ENCODE measurements around the gene NBEAL1. TPM values are rescaled to one million over a fixed set of nuclear protein-coding genes. Genes with fewer than 3 reads are reported as not detected.
"Not testable (repeated sequence)": the region's sequence is repeated elsewhere in the genome, so short reads cannot be mapped to it uniquely, and the experiment has no call there.

NBEAL1 gene
- total RNA-seq, 4 donors from 2014 or later: 33.3 to 51.6 (median 48.4) TPM

DNA sequence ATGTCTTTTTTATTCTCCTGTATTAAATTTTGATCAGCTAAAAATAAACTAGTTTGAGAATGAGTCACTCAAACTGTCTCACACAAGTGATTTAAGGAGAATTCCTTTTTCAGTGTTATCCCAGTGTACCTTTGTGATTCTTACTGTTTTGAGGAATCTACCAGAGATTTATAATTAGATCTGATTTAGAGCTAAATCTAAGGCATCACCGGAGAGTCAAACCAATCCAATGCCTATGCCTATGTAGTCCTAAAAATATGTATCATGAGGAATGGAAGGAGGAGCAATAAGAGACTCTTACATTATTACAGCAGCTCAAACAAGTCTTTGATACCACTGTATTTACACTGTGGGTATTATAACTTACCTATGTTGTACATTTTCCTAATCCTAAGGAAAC lies 160.7 kb downstream of the NBEAL1 start:
- H3K27ac ChIP-seq: no peak overlapping the region

DNA sequence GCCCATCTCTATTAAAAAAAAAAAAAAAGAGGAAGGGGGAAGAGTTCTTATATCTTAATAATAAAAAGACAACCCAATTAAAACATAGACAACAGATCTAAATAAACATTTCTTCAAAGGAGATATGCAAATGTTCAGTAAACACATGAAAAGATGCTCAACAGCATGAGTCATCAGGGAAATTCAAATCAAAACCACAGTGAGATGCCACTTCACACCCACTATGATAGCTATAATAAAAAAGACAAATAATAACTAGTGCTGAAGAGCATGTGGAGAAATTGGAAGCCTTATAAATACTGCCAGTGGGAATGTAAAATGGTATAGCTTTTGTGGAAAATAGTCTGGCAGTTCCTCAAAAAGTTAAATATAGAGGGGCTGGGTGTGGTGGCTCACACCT lies 162.7 kb downstream of the NBEAL1 start:
- H3K27me3 ChIP-seq: no peaks in the 10 kb centered on the region
- no peak overlapping the region for H3K4me3 ChIP-seq
- no peaks in the 10 kb centered on the region for H3K9me3 ChIP-seq
- no peak for DNase-seq (ENCODE audit: low spot score in 2 of 2)
- TF ChIP-seq, protein P1, sequence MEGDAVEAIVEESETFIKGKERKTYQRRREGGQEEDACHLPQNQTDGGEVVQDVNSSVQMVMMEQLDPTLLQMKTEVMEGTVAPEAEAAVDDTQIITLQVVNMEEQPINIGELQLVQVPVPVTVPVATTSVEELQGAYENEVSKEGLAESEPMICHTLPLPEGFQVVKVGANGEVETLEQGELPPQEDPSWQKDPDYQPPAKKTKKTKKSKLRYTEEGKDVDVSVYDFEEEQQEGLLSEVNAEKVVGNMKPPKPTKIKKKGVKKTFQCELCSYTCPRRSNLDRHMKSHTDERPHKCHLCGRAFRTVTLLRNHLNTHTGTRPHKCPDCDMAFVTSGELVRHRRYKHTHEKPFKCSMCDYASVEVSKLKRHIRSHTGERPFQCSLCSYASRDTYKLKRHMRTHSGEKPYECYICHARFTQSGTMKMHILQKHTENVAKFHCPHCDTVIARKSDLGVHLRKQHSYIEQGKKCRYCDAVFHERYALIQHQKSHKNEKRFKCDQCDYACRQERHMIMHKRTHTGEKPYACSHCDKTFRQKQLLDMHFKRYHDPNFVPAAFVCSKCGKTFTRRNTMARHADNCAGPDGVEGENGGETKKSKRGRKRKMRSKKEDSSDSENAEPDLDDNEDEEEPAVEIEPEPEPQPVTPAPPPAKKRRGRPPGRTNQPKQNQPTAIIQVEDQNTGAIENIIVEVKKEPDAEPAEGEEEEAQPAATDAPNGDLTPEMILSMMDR (IDR thresholded peaks at IDR 0.05): no peak
- no peak for TF ChIP-seq POLR2A (IDR thresholded peaks at IDR 0.05)
- TF ChIP-seq EP300 (IDR thresholded peaks at IDR 0.05): no peak
- no peak overlapping the region for H3K27ac ChIP-seq
- H3K4me1 ChIP-seq: no peaks in the 10 kb centered on the region
- H3K36me3 ChIP-seq: peaks cover 0 to 84% (median 0%) of the 10 kb centered on the region in 3 donors

More for the DNA sequence above, 160.7 kb downstream of the NBEAL1 start:
- Histone ChIP-seq H3K4me1 (no peaks in the 10 kb centered on the region), H3K27me3 (no peaks in the 10 kb centered on the region), H3K4me3 (no peak overlapping the region), H3K36me3 (peaks cover 0 to 66% (median 0%) of the 10 kb centered on the region in 3 donors), H3K9me3 (no peaks in the 10 kb centered on the region)
- no peak for DNase-seq (ENCODE audit: low spot score in 2 of 2)
- WGBS, 2 donors: 94 to 96% methylated on average over 1 of the region's 1 CpG
- TF ChIP-seq EP300 (IDR thresholded peaks at IDR 0.05) (no peak), POLR2A (IDR thresholded peaks at IDR 0.05) (no peak)
- TF ChIP-seq, protein P1 (IDR thresholded peaks at IDR 0.05): no peak

DNA sequence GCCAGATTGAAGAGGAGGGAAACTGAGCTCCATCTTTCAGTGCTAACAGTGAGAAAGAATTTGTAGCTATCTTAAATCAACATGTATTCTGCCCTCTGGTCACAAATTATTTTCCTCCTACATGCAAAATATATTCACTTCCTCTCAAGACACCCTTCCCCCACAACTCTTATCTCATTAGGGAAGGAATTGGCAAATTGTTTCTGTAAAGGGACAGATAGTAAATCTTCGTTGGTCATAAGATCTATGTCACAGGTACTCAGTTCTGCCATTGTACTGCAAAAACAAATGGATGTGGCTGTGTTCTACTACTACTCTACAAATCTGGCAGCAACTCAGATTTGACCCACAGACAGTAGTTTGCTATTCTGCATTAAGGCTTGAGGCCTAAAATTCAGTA lies 171.2 kb downstream of the NBEAL1 start:
- DNase-seq (ENCODE audit: low spot score in 2 of 2): no peak
- H3K27ac ChIP-seq: no peak overlapping the region
- WGBS, 2 donors: 93 to 96% methylated on average over 1 of the region's 1 CpG
- no peak for TF ChIP-seq POLR2A (IDR thresholded peaks at IDR 0.05)
- no peak overlapping the region for H3K4me3 ChIP-seq
- H3K4me1 ChIP-seq: no peaks in the 10 kb centered on the region
- H3K27me3 ChIP-seq: no peaks in the 10 kb centered on the region
- no peaks in the 10 kb centered on the region for H3K9me3 ChIP-seq
- peaks cover 0 to 89% (median 5%) of the 10 kb centered on the region in 3 donors for H3K36me3 ChIP-seq

DNA sequence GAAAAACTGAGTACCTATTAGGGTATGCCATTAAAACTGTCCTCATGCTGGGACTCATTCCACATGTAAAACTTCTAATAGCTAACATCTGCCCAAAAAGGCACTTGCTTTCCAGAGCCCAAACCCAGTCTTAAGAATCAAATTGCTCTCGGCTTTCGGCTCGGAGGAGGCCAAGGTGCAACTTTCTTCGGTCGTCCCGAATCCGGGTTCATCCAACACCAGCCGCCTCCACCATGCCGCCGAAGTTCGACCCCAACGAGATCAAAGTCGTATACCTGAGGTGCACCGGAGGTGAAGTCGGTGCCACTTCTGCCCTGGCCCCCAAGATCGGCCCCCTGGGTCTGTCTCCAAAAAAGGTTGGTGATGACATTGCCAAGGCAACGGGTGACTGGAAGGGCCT lies 175.9 kb downstream of the NBEAL1 start:
- H3K9me3 ChIP-seq; H3K27me3 ChIP-seq; DNase-seq (ENCODE audit: low spot score in 2 of 2); H3K4me1 ChIP-seq; H3K4me3 ChIP-seq; H3K27ac ChIP-seq: not testable (repeated sequence)
- H3K36me3 ChIP-seq: peaks cover 0 to 79% (median under 1%) of the 10 kb centered on the region in 3 donors
- WGBS, 2 donors: 96 to 97% methylated on average over 13 to 17 of the region's 17 CpGs

DNA sequence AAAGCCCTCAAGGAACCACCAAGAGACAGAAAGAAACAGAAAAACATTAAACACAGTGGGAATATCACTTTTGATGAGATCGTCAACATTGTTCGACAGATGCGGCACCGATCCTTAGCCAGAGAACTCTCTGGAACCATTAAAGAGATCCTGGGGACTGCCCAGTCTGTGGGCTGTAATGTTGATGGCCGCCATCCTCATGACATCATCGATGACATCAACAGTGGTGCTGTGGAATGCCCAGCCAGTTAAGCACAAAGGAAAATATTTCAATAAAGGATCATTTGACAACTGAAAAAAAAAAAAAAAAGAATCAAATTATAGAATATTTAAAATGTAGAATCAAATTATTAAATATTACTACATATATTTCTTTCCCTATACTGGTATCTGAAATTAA lies 176.4 kb downstream of the NBEAL1 start:
- not testable (repeated sequence) for H3K27me3 ChIP-seq; H3K4me1 ChIP-seq; H3K4me3 ChIP-seq; H3K27ac ChIP-seq; DNase-seq (ENCODE audit: low spot score in 2 of 2); H3K9me3 ChIP-seq
- 93 to 97% methylated on average over 5 to 6 of the region's 6 CpGs for WGBS, 2 donors
- H3K36me3 ChIP-seq: peaks cover 0 to 79% (median 0%) of the 10 kb centered on the region in 3 donors

DNA sequence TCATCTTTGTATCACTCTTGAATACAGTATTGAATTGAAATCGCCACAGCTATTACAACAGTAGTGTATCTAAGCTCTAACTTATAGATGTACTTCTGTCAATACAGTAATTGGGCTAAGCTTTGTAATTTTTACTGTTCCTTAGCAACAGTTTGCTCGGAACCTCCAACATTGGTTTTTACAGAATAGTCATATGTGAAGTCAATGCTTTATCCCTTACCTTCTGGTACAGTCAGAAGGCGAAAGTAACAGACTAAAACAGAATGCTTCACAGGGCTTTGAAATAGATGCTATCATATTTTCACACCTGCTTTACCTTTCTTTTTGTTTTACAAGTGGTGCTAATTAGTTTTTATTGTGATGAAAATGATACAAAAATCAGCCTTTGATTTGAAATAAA lies 177.3 kb downstream of the NBEAL1 start:
- peaks cover 0 to 73% (median 0%) of the 10 kb centered on the region in 3 donors for H3K36me3 ChIP-seq
- H3K27me3 ChIP-seq: no peaks in the 10 kb centered on the region
- 94% methylated on average over 3 of the region's 3 CpGs for WGBS, 2 donors
- no peak for TF ChIP-seq POLR2A (IDR thresholded peaks at IDR 0.05)
- TF ChIP-seq, protein P1 (IDR thresholded peaks at IDR 0.05): no peak
- no peak for TF ChIP-seq EP300 (IDR thresholded peaks at IDR 0.05)
- no peaks in the 10 kb centered on the region for H3K9me3 ChIP-seq
- H3K4me1 ChIP-seq: no peaks in the 10 kb centered on the region
- H3K27ac ChIP-seq: no peak overlapping the region
- DNase-seq (ENCODE audit: low spot score in 2 of 2): no peak
- no peak overlapping the region for H3K4me3 ChIP-seq

Data from tibial nerve (tissue), 4 donors.